HG03521 (cell line): ENCODE data around the gene EML4.
"Not testable (repeated sequence)": the region's sequence is repeated elsewhere in the genome, so short reads cannot be mapped to it uniquely, and the experiment has no call there.

Experiments
- ATAC-seq: cut with Tn5 transposase; IDR thresholded peaks from one replicate; pipeline ENCODE4 v1.9.1; 2021; ENCODE audit warnings: mild to moderate bottlenecking, moderate library complexity; ENCODE audit not compliant: unreplicated experiment

The EML4 gene

DNA sequence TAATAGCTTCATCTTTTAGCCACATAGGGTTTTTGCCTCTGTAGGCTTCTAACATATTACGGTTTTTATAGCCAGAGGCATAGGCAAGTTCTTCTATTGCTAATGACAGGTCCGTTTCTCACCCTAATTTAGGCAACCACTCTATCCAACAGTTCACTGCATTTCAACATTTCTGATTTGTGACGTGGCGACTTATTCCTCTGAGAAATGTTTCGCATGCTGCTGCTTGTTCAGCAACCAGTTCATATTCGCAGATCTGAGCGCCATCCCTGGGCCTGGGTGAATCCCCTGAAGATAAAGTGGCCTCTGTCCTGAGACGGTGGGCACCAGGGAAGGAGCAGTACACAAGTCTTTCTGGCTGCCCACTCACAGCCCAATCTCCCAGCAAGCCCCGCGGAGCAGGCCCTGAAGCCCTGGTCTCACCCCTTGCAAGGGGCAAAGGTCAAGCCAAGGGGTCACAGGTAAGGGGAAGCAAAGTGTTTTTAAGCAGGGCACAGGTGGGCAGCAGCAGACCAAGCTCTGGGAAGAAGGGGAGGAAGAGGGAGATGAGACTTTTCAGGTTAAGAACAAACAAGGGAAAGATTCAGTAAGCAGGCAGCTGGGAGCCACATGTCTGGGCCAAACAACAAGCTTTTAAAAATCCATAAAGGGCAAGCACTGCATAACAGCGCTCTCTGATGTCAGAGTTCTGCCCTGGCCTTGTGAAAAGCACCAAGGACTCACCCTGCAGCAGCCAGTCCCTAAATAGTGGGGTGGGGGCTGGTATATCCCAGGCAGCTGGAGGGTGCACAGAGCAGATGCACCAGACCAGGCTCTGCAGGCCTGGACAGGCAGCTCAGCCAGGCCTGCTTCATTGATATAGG lies 202.7 kb downstream of the EML4 start:
- ATAC-seq = no peak

DNA sequence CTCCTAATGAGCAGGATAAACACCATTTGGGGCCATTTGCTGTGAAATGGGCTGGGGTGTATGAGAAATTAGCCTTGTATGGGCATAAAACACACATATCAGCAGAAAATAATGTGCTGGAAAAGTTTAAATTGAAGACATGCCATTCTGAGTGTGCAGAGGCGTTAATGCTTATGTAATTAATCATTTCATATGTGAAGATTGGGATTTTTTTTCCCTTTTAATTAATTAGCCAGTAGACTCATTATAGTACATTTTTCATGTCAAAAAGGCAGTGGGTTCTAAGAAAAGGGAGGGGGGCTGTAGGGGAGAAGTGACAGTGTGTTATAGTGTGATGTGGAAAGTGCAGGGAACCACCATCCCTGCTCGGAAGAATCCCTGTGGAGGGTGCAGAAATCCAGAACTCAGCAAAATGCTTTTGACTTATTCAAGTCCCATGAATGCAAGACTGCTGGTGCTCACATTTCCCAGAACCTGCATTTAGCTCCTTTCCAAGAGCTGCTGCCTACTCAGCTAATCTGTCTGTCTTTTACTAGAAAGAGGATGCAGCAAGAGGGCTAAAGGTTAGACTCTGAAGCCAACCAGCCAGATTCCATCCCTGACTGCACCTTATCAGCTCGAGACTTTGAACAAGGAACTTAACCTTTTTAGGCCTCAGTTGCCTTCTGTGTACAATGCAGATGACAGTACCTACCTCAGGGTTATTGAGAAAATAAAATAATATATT lies 203.5 kb downstream of the EML4 start:
- ATAC-seq = no peak

- no peak for ATAC-seq
Observed at GRCh38 chr2:42376758-42377157, 207.6 kb downstream of the EML4 start.

- no peak for ATAC-seq
Observed at GRCh38 chr2:42378415-42378814, 209.3 kb downstream of the EML4 start.

- ATAC-seq = not testable (repeated sequence)
Observed at GRCh38 chr2:42380026-42380425, 210.9 kb downstream of the EML4 start.

- no peak for ATAC-seq
Observed at GRCh38 chr2:42382144-42382543, 213.0 kb downstream of the EML4 start.
